ENCODE data around the gene GALNT10.

GALNT10 gene

DNA sequence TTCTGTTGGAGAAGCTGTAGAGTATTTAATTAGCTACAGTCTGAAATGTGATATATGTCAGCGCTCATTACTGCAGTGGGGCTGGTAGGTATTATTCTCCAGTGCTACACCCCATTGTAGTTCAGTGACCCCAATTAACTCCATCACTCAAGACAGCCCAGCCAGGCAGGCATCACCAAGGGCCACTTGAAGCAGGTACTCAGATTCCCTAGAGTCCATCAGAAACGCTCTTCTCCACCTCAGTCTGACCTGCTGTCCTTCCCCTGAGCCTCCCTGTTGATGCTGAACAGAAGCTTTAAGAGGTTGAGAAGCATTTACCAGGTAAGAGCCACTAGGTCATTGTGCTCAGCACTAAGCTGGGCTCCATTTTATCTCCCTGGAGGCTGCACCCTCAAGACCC, 71.8 kb downstream of the GALNT10 start:
- Histone ChIP-seq H3K9ac (ENCODE audit: low read length) (no peak overlapping the region), H3K14ac (ENCODE audit: low read length) (no peak overlapping the region), H3K23ac (ENCODE audit: low read length) (no peak overlapping the region), H2BK120ac (ENCODE audit: insufficient read depth, low read length, poor library complexity) (no peak overlapping the region), H2AK5ac (ENCODE audit: low read length) (no peak overlapping the region), H3K79me2 (ENCODE audit: control insufficient read depth, insufficient read depth, low read length, poor library complexity) (no peaks in the 10 kb centered on the region), H3K9me3 (ENCODE audit: insufficient read depth, low read depth, low read length) (no peaks in the 10 kb centered on the region), H2BK5ac (ENCODE audit: low read depth, low read length, poor library complexity) (no peak overlapping the region), H3K4ac (ENCODE audit: low read depth, low read length) (no peak overlapping the region), H3K27ac (ENCODE audit: low read depth, low read length) (no peak overlapping the region), H3K36me3 (ENCODE audit: control insufficient read depth in 1 of 2, insufficient read depth in 2 of 2, low read length in 2 of 2) (peaks cover 0 to 2% of the 10 kb centered on the region in 2 experiments), H4K91ac (ENCODE audit: low read depth, low read length) (peak overlapping the region; percentile 23), H3K18ac (ENCODE audit: low read length) (no peak overlapping the region), H2AFZ (ENCODE audit: insufficient read depth, low read length, poor library complexity) (no peak overlapping the region), H3K4me3 (ENCODE audit: low read depth, low read length) (no peak overlapping the region), H3K4me2 (ENCODE audit: low read length) (no peak overlapping the region), H4K8ac (ENCODE audit: low read depth, low read length) (no peak overlapping the region), H3K27me3 (ENCODE audit: insufficient read depth, low read length) (no peaks in the 10 kb centered on the region), H4K12ac (ENCODE audit: low read depth, low read length) (no peak overlapping the region), H3K4me1 (ENCODE audit: control insufficient read depth in 1 of 2, insufficient read depth in 2 of 2, low read length in 2 of 2) (peaks cover 9 to 21% of the 10 kb centered on the region in 2 experiments), H2BK12ac (ENCODE audit: low read length) (no peak overlapping the region), H3K79me1 (ENCODE audit: low read length) (peaks cover 7% of the 10 kb centered on the region)
- WGBS (ENCODE audit: extremely low coverage, insufficient coverage, insufficient read length), result no CpG with 5 or more reads among the region's 2 CpGs
- DNase-seq, result no peak

DNA sequence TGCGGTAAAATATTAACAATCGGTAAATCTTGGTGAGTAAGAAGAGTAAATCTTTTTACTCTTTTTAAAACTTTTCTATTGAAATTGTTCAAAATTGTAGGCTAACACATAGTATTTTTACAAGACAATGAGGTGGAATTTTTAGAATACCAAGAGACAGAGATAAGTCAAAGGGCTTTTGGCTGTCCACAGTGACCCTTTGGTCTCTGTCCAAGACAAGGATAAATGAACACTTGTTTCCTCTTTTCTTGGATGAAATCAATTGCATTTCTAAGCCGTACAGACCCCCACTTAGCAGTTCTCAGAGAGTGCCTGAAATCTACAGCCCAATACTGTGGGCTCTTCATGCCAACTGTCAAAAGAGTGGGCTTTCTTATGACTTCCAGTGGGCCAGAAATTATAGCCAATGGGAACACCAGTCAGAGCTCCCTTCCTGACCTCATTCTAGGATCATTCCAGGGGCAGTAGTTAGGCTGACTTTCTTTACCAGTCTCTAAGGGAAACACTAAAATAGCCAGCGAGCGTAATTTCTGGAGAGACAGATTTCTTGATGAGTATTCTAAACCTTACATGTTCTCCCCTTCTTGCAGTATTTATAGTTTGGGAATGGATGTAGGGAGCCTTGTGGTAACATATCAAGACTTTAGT, 74.1 kb downstream of the GALNT10 start:
- H3K23ac ChIP-seq (ENCODE audit: low read length), result no peak overlapping the region
- H3K27ac ChIP-seq (ENCODE audit: low read depth, low read length), result peak overlapping the region; percentile 13
- no peaks in the 10 kb centered on the region for H3K79me2 ChIP-seq (ENCODE audit: control insufficient read depth, insufficient read depth, low read length, poor library complexity)
- peaks cover 9 to 20% of the 10 kb centered on the region in 2 experiments for H3K4me1 ChIP-seq (ENCODE audit: control insufficient read depth in 1 of 2, insufficient read depth in 2 of 2, low read length in 2 of 2)
- H2AK5ac ChIP-seq (ENCODE audit: low read length), result no peak overlapping the region
- no peaks in the 10 kb centered on the region for H3K27me3 ChIP-seq (ENCODE audit: insufficient read depth, low read length)
- H4K8ac ChIP-seq (ENCODE audit: low read depth, low read length), result no peak overlapping the region
- H4K12ac ChIP-seq (ENCODE audit: low read depth, low read length), result no peak overlapping the region
- no peak overlapping the region for H2BK5ac ChIP-seq (ENCODE audit: low read depth, low read length, poor library complexity)
- DNase-seq, result no peak
- no peak overlapping the region for H3K4me2 ChIP-seq (ENCODE audit: low read length)
- H2BK120ac ChIP-seq (ENCODE audit: insufficient read depth, low read length, poor library complexity), result no peak overlapping the region
- H3K18ac ChIP-seq (ENCODE audit: low read length), result no peak overlapping the region
- peaks cover 0 to 2% of the 10 kb centered on the region in 2 experiments for H3K36me3 ChIP-seq (ENCODE audit: control insufficient read depth in 1 of 2, insufficient read depth in 2 of 2, low read length in 2 of 2)
- H2BK12ac ChIP-seq (ENCODE audit: low read length), result peak overlapping the region; percentile 8
- H3K4me3 ChIP-seq (ENCODE audit: low read depth, low read length), result no peak overlapping the region
- peaks cover 7% of the 10 kb centered on the region for H3K79me1 ChIP-seq (ENCODE audit: low read length)
- no CpG with 5 or more reads among the region's 5 CpGs for WGBS (ENCODE audit: extremely low coverage, insufficient coverage, insufficient read length)
- no peak overlapping the region for H4K91ac ChIP-seq (ENCODE audit: low read depth, low read length)
- H2AFZ ChIP-seq (ENCODE audit: insufficient read depth, low read length, poor library complexity), result no peak overlapping the region
- no peak overlapping the region for H3K14ac ChIP-seq (ENCODE audit: low read length)
- no peak overlapping the region for H3K9ac ChIP-seq (ENCODE audit: low read length)
- H3K9me3 ChIP-seq (ENCODE audit: insufficient read depth, low read depth, low read length), result no peaks in the 10 kb centered on the region
- H3K4ac ChIP-seq (ENCODE audit: low read depth, low read length), result peak overlapping the region; percentile 9

DNA sequence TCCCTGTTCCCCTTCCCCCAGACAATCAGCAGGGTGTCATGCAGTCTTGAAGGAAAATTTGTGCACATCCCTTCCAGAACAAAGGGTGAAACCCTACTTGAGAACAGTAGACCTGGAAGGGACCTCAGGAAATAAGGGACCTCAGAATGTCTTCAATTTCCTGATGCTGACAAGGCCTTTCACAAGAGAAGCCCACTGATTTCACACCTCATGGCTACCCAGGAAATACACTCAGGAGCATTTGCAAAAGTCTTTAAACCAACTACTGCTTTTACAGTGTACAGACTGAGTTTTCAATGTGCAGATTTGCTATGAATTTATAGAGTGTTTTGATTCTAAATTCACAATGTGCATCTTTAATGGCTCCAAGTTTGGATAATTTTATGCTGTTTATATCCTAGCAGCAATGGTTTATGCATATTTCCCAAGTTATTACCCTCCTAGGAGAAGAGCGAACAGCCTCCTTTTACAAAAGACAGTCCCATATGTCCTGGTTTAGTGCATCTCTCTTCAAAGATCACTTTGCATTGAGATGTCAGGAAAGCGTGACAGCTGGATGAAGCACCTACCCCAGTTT, 74.8 kb downstream of the GALNT10 start:
- Histone ChIP-seq H4K8ac (ENCODE audit: low read depth, low read length) (no peak overlapping the region), H3K9me3 (ENCODE audit: insufficient read depth, low read depth, low read length) (no peaks in the 10 kb centered on the region), H4K91ac (ENCODE audit: low read depth, low read length) (no peak overlapping the region), H2BK12ac (ENCODE audit: low read length) (peak overlapping the region; percentile 8), H3K4ac (ENCODE audit: low read depth, low read length) (peak overlapping the region; percentile 9), H3K79me2 (ENCODE audit: control insufficient read depth, insufficient read depth, low read length, poor library complexity) (no peaks in the 10 kb centered on the region), H2AFZ (ENCODE audit: insufficient read depth, low read length, poor library complexity) (no peak overlapping the region), H3K27ac (ENCODE audit: low read depth, low read length) (no peak overlapping the region), H2BK120ac (ENCODE audit: insufficient read depth, low read length, poor library complexity) (no peak overlapping the region), H3K4me1 (ENCODE audit: control insufficient read depth in 1 of 2, insufficient read depth in 2 of 2, low read length in 2 of 2) (peaks cover 9 to 20% of the 10 kb centered on the region in 2 experiments), H3K9ac (ENCODE audit: low read length) (no peak overlapping the region), H4K12ac (ENCODE audit: low read depth, low read length) (no peak overlapping the region), H2BK5ac (ENCODE audit: low read depth, low read length, poor library complexity) (no peak overlapping the region), H3K79me1 (ENCODE audit: low read length) (peaks cover 7% of the 10 kb centered on the region), H3K27me3 (ENCODE audit: insufficient read depth, low read length) (no peaks in the 10 kb centered on the region), H3K18ac (ENCODE audit: low read length) (no peak overlapping the region), H2AK5ac (ENCODE audit: low read length) (no peak overlapping the region), H3K4me2 (ENCODE audit: low read length) (no peak overlapping the region), H3K14ac (ENCODE audit: low read length) (no peak overlapping the region), H3K23ac (ENCODE audit: low read length) (no peak overlapping the region), H3K36me3 (ENCODE audit: control insufficient read depth in 1 of 2, insufficient read depth in 2 of 2, low read length in 2 of 2) (peaks cover 0 to 3% of the 10 kb centered on the region in 2 experiments), H3K4me3 (ENCODE audit: low read depth, low read length) (no peak overlapping the region)
- DNase-seq, result no peak
- no CpG with 5 or more reads among the region's 2 CpGs for WGBS (ENCODE audit: extremely low coverage, insufficient coverage, insufficient read length)

DNA sequence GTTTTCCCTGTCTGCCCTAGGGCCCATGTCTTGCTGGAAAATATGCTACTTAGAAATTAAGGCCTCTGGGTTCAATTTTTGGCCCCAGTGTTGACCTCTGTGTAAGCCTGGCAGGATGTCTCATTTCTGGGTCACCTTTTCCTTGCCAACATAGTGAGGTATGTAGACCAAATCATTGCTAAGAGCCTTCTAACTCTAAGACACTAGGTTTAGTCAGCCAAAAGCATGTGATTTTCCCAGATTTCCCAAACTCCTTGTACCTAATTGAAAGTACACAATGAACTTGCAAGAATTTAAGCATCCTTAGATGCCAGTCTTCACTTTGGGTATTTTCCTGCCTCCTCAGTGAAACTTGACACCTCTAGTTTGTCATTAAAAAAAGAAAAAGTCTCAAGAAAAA, 77.0 kb downstream of the GALNT10 start:
- H3K79me1 ChIP-seq (ENCODE audit: low read length), result peaks cover 5% of the 10 kb centered on the region
- no peak overlapping the region for H3K4ac ChIP-seq (ENCODE audit: low read depth, low read length)
- H2BK12ac ChIP-seq (ENCODE audit: low read length), result no peak overlapping the region
- H3K4me2 ChIP-seq (ENCODE audit: low read length), result no peak overlapping the region
- H3K27me3 ChIP-seq (ENCODE audit: insufficient read depth, low read length), result no peaks in the 10 kb centered on the region
- H2AFZ ChIP-seq (ENCODE audit: insufficient read depth, low read length, poor library complexity), result no peak overlapping the region
- peaks cover 0 to 5% of the 10 kb centered on the region in 2 experiments for H3K36me3 ChIP-seq (ENCODE audit: control insufficient read depth in 1 of 2, insufficient read depth in 2 of 2, low read length in 2 of 2)
- no peak overlapping the region for H2AK5ac ChIP-seq (ENCODE audit: low read length)
- no peak overlapping the region for H4K91ac ChIP-seq (ENCODE audit: low read depth, low read length)
- no peaks in the 10 kb centered on the region for H3K79me2 ChIP-seq (ENCODE audit: control insufficient read depth, insufficient read depth, low read length, poor library complexity)
- DNase-seq, result no peak
- H3K14ac ChIP-seq (ENCODE audit: low read length), result no peak overlapping the region
- H2BK120ac ChIP-seq (ENCODE audit: insufficient read depth, low read length, poor library complexity), result no peak overlapping the region
- no peak overlapping the region for H3K18ac ChIP-seq (ENCODE audit: low read length)
- H4K8ac ChIP-seq (ENCODE audit: low read depth, low read length), result no peak overlapping the region
- peaks cover 3 to 15% of the 10 kb centered on the region in 2 experiments for H3K4me1 ChIP-seq (ENCODE audit: control insufficient read depth in 1 of 2, insufficient read depth in 2 of 2, low read length in 2 of 2)
- no peak overlapping the region for H3K9ac ChIP-seq (ENCODE audit: low read length)
- H4K12ac ChIP-seq (ENCODE audit: low read depth, low read length), result no peak overlapping the region
- no peak overlapping the region for H2BK5ac ChIP-seq (ENCODE audit: low read depth, low read length, poor library complexity)
- no peaks in the 10 kb centered on the region for H3K9me3 ChIP-seq (ENCODE audit: insufficient read depth, low read depth, low read length)
- H3K27ac ChIP-seq (ENCODE audit: low read depth, low read length), result no peak overlapping the region
- H3K4me3 ChIP-seq (ENCODE audit: low read depth, low read length), result no peak overlapping the region
- no peak overlapping the region for H3K23ac ChIP-seq (ENCODE audit: low read length)
